NCI-H524 (cell line): ENCODE measurements around the gene DERL2.

Source experiments
- DNase-seq, 2 experiments: peaks; one replicate each; lab custom pipeline; 2025; lab: John Stamatoyannopoulos, UW

The DERL2 gene

DNA sequence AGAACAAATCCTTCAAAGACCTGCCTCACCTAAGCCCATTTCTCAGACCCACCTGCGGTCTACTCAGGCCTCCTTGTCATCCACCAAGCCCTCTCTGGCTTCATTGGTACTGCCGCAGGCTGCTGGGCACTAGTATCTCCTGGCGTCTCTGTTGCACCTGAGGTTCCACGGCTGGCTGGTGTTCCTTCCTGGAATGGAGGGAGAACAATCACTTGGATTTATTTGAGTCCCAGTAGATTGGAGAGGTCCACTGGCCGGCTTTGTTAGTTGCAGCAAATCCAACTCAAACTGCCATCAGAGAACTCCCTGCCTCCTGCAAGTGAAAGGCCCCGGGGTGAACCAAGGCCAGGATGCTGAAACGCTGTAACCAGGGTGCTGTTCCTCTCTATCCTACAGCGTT lies 15.7 kb upstream of the DERL2 start:
- DNase-seq, result no peak

DNA sequence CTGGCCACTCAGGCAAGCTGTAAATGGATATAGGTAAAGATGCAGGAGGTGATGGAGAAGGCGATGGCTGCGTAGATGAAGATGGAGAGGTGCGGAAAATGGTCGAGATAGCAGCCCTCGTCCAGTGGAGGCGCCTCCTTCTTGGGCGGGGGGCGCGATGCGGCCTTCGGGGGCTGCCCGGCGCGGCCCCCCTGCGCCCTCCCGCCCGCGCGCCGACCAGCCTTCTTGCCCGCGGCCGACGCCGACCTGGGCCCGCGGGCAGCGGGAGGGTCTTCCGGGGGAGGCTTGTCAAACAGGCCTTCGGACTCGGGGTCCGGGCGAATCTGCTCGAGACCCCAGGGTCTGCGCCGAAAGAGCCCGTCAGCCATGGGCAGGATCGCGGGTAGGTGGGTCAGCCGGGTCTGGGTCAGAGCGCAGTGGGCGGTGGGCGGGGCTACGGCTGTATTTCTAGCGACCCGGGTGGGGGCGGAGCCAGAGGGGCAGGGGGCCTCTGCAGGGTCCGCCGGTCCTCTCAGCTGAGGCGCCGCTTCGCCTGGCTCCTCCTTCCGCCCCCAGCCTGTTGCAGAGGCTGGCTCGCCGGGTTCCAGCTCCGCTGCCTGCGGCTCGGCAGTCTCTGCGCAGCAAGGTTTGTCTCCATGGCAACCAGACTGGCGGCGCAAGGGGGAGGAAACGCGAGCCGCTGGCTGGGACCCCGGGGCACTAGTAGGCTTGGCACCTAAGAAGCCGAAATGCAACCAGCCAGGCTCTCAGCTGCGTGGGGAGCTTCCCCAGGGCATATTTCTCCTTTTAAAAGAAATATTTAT lies 14.8 kb upstream of the DERL2 start:
- DNase-seq, result peak; percentile 84 to 95

DNA sequence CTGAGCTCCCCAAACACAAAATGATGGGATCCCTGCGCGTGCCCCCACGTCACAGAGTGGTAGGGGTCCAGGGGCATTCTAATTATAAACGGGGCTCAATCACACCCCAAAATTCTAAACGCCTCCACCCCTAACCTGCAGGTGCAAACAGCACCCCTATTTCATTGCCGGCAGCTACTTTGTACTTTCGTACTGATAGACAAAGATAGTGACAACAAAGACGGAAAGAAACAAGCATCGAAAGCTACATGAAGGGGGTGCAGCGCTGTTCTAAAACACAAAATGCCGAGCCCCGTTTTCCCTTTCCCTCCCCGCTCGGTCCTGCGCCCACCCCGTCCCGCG lies 14.2 kb upstream of the DERL2 start:
- DNase-seq, result no peak

DNA sequence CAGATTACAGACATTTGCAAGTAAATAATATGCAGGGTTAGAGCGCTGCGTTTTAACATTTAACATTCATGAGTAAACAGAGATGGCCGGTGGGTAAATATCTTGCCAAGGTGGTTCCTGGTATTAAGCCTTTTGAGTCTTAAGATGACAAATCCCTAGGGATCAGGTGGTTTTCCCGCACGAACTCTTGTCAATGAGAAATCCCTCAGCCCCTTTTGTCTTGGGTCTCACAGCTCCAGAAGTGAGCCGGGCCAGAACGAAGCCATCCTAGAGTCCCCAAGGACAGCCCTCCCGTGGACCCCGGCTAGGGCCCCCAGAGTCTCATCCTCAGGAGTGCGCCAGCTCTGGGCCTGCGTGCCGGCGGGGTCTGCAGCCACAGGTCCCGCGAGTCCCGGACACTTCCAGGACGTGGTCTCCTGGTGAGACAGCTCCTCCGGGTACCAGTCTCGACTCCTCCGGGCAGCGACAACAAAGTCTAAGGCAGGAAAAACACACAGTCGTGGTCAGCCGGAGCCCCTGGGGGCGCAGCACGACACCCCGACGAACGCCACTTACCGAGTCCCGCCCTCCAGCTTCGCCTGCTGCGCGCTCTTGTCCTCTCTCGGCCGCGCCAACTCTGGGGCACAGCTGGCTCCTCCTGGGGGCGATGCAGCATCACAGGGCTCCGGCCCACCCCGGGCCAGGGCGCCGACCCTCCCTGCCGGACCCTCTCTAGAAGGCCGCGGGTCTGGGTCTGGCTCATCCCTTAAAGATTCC lies 13.7 kb upstream of the DERL2 start:
- peak in 1 of 2 experiments; percentile 42 for DNase-seq

DNA sequence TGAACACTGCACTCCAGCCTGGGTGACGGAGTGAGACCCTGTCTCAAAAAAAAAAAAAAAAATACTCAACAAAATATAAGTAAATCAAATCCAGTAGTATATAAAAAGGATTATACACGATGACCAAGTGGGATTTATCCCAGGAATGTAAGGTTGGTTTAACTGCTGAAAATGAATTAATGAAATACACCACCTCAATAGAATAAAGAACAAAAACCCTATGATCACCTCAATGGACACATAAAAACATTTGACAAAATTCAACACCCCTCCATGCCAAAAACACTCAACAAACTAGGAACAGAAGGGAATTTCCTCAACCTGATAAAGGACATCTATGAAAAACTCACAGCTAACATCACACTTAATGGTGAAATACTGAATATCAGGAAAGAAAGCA lies 7.0 kb upstream of the DERL2 start:
- no peak for DNase-seq

DNA sequence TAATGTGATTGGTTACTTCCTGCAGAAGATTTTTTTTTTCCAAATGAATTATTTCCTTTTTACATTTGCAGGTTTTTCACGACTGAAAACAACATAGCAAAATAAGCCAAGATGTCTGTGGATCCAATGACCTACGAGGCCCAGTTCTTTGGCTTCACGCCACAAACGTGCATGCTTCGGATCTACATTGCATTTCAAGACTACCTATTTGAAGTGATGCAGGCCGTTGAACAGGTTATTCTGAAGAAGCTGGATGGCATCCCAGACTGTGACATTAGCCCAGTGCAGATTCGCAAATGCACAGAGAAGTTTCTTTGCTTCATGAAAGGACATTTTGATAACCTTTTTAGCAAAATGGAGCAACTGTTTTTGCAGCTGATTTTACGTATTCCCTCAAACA lies 2.8 kb upstream of the DERL2 start:
- no peak for DNase-seq

DNA sequence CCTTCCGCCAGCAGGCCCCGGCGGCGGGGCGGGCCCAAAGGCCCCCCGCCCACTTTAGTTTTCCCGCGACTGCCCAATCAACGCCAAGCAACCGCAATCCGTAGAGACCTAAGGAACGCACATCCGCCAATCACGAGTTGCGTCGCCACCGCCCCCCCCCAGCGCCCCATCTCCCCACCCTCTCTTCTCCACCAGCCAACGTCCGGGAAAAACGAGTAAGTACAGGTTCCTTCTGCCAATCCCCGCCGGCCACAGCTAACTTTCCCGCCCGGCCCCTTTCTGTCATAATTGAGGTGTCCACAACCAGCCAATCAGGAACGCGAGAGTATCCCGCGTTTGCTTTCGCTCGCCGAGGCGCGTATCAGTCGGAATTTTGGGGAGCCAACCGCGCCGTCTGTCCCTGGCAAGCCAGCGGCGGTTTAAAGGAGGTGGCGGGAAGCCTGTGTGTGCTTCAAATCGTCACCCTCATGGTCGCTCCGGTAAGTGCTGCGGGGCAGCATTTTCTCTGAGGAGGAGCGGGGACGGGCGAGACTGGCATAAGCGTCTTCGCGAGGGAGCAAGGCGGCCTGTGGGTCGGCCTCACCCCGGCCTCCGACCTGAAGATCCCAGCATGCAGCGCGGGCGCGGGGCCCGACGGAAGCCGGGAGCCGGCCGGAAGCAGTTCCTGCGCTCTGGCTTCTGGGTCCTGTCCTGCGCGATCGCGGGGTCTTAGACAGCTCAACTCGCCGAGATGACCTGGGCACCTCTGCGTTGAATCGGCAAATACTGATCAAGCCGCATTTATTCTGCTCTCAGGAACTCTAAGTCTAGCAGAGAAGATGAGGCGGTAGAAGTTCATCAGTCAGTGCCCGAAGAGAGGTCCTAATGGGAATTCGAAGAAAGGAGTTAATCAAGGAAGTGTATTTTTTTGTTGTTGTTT lies 487 bp upstream of the DERL2 start, which contains the start of gene MIS12:
Gene MIS12, plus strand, starts transcription at position 361 of the 919 bp plus-strand sequence. CDS start 2,297 bp downstream, outside the sequence.
- DNase-seq, result peak; percentile 97 to 98

DNA sequence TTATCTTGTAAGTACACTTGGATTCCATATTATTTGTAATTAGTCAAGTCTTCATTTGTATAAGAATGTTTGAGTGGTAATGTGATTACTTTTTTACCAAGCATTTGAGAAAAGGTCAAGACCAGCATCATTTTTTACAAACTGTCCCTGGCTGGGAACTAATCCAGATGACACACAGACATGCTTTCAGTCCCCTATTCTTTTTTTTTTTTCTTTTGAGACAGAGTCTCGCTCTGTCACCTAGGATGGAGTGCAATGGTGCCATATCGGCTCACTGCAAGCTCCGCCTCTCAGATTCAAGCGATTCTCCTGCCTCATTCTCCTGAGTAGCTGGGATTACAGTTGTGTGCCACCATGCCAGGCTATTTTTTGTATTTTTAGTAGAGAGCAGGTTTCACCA lies 4.5 kb downstream of the DERL2 start:
- no peak for DNase-seq

DNA sequence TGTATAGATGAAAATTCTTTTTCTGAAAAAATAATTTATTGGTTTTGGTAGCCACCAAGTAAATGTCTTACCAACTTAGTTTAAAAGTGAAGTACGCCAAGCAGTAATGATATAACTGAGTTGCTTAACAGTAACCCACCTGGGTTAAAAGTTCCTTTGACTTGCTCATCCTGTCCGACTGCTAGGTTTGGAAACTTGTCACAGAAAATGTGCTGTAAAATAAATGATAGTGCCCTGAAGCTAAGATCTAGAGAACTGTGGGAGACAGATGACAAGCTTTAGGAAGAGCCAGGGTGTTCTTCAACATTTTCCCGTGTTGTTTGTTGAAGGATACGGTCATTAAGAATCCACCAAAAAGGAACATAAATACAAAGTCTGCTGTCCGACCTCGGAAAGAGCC lies 5.0 kb downstream of the DERL2 start:
- DNase-seq, result no peak

DNA sequence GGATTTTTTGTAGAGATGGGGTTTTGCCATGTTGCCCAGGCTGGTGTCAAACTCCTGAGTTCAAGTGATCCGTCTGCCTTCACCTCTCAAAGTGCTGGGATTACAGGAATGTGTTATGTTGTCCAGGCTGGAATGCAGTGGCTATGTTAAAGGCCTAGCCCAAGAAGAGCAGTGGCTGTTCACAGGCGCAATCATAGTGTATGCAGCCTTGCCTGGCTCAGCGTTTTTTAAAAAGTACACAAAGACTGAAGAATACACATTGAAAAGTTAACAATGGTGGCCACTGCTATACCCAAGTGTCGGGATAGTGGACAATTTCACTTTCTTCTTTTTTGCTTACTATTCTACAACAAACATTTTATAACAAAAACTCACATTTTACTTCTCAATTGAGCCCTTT lies 7.0 kb downstream of the DERL2 start:
- DNase-seq, result no peak

DNA sequence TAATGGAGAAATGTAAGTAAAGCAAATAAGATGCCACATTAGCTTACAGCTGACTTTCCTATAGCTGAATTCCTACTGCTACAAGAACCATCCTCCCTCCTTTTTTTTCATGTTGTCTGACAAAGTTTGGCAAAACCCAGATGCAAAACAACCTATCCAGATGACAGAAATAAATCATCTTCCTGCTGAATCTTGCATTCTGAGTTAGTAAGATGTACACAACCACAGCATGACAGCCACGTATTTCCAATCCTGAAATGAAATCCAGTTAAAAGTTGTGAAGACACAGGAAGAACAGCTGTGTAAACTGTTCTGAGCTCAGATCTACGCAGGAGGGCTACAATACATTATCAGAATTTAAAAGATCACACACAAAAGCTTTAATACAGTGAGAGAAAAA lies 12.1 kb downstream of the DERL2 start:
- no peak for DNase-seq

DNA sequence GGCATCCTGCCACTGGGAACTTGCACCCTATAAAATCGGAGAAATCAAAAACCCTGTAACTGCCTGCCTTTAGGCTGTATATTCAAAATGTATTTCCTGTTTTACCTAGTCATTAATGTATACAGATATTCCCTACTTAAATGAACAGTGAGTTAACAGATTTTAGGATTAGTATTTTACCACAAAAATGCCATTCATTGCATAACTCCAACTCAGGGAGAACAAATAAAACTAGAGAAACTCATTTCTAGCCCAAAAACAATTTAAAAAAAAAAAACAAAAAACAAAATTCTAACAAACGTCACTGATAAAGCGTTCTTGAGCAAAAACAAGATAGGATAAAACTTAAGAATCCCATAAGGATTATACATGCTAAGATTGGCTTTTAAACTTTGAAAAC lies 13.5 kb downstream of the DERL2 start:
- DNase-seq, result no peak

DNA sequence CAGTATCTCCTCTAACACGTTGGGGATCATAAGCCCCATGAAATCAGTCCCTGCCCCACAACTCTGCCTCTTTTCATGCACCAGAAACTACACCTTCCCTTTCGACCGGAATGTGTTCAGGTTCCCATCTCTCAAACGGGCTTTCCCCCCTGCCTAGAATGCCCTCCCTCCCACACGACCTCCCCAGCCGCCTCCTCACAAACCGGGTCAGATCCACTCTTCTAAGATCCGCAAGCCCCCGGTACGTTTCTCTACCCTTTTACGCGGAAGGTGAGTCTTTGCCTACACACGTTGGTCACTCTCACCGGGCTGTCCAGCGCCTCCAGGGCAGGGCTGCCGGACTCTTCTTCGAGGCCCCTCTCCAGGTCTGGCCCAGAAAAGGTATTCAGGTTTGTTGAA lies 17.9 kb downstream of the DERL2 start:
- DNase-seq, result no peak

DNA sequence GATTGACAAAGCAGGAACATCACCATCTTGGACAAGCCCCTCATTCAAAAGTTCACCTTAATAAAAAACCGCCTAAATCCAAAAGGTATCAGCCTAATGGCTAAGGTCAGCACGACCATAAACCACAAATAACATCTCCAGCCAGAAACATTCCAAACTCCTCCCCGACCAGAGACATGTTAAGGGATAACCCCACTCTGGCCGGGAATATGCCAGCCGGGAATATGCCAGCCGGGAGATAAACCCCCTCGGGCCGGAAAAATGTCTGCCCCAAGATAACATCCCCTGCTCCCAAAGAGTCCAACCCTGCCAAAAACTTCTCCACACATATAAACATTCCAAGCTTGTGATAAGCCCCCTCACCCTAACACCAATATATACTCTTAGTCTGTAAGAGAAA lies 18.6 kb downstream of the DERL2 start:
- DNase-seq, result no peak

DNA sequence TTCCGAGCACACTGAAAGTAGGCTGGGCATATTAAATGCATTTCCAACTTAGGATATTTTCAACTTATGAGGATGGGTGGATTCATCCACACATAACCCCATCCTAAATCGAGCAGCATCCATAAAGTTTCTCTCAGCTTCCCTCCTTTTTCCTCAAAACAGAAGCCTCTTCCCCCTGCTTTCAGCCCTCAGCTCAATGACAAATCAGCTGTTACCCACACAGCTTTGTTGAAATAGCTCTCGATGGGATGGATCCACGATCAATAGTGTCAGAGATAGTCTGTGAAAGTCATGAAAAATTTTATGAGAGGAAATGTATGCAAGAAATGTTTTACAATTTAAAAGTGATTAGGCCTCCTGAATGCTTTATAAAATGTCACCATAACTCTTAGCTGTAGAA lies 19.7 kb downstream of the DERL2 start:
- DNase-seq, result no peak

DNA sequence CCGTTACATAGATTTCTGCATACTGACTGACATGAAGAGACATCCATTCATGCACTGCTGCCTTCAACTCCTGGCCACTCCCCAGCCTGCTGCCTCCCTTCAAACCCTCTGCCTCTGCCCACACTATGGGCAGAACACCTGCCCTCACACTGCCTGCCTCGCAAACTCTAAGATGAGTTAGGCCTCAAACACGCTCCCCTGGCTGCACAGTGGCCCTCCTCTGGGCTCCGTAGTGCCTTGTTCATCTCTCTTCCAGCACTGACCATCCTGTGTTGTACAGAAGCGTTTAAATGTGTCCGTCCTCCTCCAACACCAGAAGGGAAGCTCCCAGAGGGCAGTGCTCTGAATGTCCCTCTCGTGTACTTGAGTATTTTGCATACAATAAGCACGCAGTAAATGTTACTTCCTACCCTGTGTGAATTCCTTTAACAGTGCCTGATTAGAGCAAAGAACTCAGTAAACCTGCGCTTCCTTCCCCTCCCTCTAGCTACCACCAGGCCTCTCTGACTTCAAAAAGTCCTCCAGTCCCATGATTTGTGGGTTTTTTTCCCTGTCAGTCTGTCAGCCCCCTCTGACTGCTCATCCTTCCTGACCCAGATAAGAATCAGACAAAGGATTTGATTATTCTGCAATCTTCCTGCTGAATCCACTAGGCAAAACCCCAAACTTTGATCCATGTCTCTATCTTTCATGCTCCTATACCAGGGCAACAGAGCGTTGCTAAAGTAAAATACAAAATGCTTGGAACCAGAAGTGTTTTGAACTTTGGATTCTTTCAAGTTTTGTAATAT lies 21.1 kb downstream of the DERL2 start:
- DNase-seq, result no peak

DNA sequence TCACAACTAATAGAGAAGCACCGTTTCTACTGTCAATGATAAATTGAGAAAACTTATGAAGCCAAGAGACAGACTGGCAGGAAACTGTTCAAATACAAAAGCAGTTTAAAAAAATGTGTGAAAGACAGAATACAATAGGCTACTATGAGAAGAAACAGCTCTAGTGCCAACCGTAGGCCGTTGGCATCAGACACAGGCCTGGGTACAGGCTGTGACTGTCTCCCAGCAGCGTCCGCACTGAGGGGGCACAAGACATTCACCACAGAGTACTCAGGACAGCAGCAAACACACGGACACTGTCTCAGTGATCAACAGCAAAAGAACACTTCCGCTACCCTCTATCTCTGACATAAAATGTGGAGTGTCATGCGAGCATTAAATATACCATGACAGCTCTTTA lies 39.2 kb downstream of the DERL2 start:
- no peak for DNase-seq

DNA sequence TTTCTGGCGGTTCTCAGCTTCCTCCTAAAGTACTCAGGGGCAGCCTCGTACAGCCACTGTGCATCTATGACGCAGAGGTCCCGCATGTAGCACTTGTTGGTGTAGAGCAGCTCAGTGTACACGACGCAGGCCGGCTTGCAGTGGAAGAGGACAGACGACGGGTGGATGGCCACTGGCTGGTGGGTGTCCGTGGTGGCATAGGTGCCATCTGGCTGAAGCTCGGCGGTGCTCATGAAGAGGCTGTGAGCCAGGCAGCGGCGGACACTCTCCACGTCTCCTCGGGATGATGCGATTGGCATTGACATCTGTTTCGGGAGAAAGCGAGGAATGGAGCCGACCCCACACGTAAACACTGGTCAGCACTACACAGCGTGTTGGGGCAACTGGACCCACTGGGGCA lies 41.8 kb downstream of the DERL2 start:
- DNase-seq, result no peak

DNA sequence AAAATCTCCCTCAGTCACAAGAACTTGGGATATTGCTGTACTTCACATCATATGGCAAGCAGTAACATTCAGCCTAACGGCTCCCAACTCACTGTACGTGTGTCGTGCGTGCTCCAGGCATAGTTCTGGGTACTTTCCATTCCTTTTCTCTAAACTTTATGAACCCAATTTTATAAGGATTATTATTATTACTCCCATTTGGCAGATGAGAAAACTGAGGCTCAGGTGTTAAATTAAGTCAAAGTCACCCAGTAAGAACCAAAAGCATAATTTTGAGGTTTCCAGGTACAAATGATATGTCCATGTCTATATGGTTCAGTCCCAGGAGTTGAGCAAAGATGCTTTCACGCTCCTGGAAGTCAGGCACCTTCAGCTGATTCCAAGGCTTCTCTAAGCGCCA lies 42.2 kb downstream of the DERL2 start:
- DNase-seq, result no peak

DNA sequence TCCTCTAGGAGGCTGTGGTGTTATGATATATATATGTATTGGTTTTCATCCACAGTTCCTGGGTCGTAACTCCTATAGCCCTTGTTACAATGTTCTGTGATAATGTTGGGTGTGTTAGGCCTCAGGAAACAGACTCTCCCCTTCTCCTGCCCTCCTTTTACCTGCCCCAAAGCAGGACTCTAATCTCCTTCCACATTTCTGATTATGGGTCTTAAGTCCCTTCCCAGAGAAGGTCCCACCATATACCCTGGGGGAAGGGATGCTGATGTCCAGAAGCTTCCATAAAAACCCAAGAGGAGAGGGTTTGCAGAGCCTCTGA lies 46.6 kb downstream of the DERL2 start:
- no peak for DNase-seq

DNA sequence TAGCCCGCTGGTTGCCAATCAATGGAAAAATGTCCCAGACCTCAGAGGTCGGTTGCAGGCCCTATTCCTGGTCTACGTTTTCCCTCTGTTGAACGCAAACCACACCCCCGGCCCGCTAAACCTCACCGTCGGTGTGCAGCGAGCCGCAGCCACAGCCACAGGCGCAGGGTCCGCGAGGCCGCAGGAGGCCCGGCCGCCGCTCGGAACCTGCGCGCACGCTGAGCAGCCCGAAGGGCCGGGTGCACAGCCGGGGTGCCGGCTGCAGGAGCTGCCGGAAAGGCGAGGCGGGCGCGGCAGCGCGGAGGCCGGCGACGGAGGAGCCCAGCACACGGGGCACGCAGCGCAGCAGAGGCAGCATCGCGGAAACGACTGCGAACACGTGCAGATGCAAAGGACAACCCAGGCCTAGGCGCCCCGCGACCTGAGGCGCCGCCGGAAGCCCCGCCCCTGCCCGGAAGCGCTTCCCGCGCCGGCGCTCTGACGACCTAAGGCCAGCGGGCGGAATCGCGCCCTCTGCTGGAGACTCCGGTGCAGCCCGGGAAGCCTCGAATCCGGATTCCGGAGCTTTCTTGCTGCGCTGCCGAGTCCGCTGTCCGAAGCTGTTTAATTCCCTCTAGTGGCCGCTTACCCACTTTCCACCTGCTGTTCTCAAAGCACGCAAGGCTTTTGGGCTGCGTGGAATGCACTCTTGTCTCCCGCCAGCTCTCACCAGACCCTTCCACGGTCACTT lies 47.1 kb downstream of the DERL2 start, which contains the start of gene C1QBP:
Gene C1QBP, minus strand, starts transcription at position 440 of the 730 bp plus-strand sequence. Its CDS starts 82 bp downstream, at position 358.
- peak; percentile 64 to 90 for DNase-seq
